Measurements from ENCODE around the gene EIF4G3. TPM values are rescaled to one million over a fixed set of nuclear protein-coding genes. Genes with fewer than 3 reads are reported as not detected.

Gene EIF4G3
- total and polyA plus RNA-seq, 9 of the 15 experiments (the other 6 are each of a cell fraction or from before 2014, with no cell fraction given), result 6.7 to 40.5 (median 32.1) TPM

- POLR2A ChIA-PET, result interaction anchor here (0.6 kb wide), 1 partner anchor 1631 kb away, joined by 3 read pairs; no protein-coding TSS in a partner anchor
- H3K27me3 ChIP-seq (ENCODE audit: control insufficient read depth in 2 of 2, insufficient read depth in 2 of 2, low read length in 2 of 2), result no peaks in the 10 kb centered on the region
- no peak for FAIRE-seq
- no peaks in the 10 kb centered on the region for H3K9me1 ChIP-seq (ENCODE audit: control insufficient read depth, insufficient read depth, low read length)
- no peak overlapping the region for H3K4me3 ChIP-seq
- BruUV-seq (replicated peaks), result no TSS peak
- no peak overlapping the region for H3K9ac ChIP-seq (ENCODE audit: insufficient read depth in 1 of 2, low read depth in 2 of 2, low read length in 2 of 2)
- H3K4me2 ChIP-seq (ENCODE audit: insufficient read depth, low read length), result no peak overlapping the region
- no peak overlapping the region for H3K27ac ChIP-seq (ENCODE audit: extremely low read depth, low read depth, low read length)
- H2AFZ ChIP-seq (ENCODE audit: low read depth, low read length), result no peak overlapping the region
- DNase-seq (ENCODE audit: extremely low read depth in 1 of 4, low spot score in 3 of 4), result no peak
- H4K20me1 ChIP-seq (replicated peaks; ENCODE audit: control insufficient read depth, insufficient read depth, low read length), result no peaks in the 10 kb centered on the region
- 100% methylated on average over 2 of the region's 2 CpGs for WGBS (ENCODE audit: insufficient coverage, low coverage, missing lambda C conversion rate)
- no peak for ATAC-seq
- intact Hi-C loops (cut with micrococcal nuclease), result no loop called here
- CTCF ChIA-PET (ENCODE audit: low intra/inter-chr PET ratio), result no interaction called here
- H3K9me3 ChIP-seq (replicated peaks; ENCODE audit: control insufficient read depth, insufficient read depth, low read depth, low read length), result no peaks in the 10 kb centered on the region
- no peak for TF ChIP-seq ZNF324 (CRISPR knock-in tag; IDR thresholded peaks at IDR 0.05)
- H3K79me2 ChIP-seq (ENCODE audit: control insufficient read depth, insufficient read depth, low read length), result no peaks in the 10 kb centered on the region
- in situ Hi-C loops (cut with MboI), result no loop called here
- H3K4me1 ChIP-seq (replicated peaks in 1 of 2; ENCODE audit: control insufficient read depth in 2 of 2, insufficient read depth in 2 of 2, low read length in 2 of 2), result no peaks in the 10 kb centered on the region
- H3K36me3 ChIP-seq (ENCODE audit: control insufficient read depth, insufficient read depth, low read length), result peaks cover 50% of the 10 kb centered on the region
Observed at GRCh38 chr1:20849100-20849499, 327.6 kb downstream of the EIF4G3 start.

GRCh38 chr1:20848162-20848561 lies 328.5 kb downstream of the EIF4G3 start:
- POLR2A ChIA-PET, result no interaction called here
- DNase-seq (ENCODE audit: extremely low read depth in 1 of 4, low spot score in 3 of 4) (no peak), FAIRE-seq (no peak)
- TF ChIP-seq COPS2 (conservative IDR thresholded peaks at IDR 0.05) (no peak), HNRNPH1 (optimal IDR thresholded peaks at IDR 0.05; ENCODE audit: low read depth, low read length) (no peak), POLR3G (IDR thresholded peaks at IDR 0.05; ENCODE audit: extremely low read depth, insufficient read length, insufficient replicate concordance) (no peak), MYC (IDR thresholded peaks at IDR 0.05; ENCODE audit: low read depth, low read length) (no peak), MYC (CRISPR knock-in tag; IDR thresholded peaks at IDR 0.05; ENCODE audit: borderline replicate concordance, low read depth) (no peak), LCOR (CRISPR knock-in tag; IDR thresholded peaks at IDR 0.05) (no peak), SRSF3 (IDR thresholded peaks at IDR 0.05; ENCODE audit: insufficient read depth, low read length) (no peak), ZNF644 (tag; IDR thresholded peaks at IDR 0.05; ENCODE audit: low read depth) (no peak), PHB (CRISPR knock-in tag; IDR thresholded peaks at IDR 0.05) (no peak), NBN (IDR thresholded peaks at IDR 0.05; ENCODE audit: low read depth) (no peak), ZNF655 (CRISPR knock-in tag; IDR thresholded peaks at IDR 0.05) (no peak)

More at GRCh38 chr1:20848162-20848561, 328.5 kb downstream of the EIF4G3 start:
- Histone ChIP-seq H3K4me1 (replicated peaks in 1 of 2; ENCODE audit: control insufficient read depth in 2 of 2, insufficient read depth in 2 of 2, low read length in 2 of 2) (no peaks in the 10 kb centered on the region), H3K27ac (ENCODE audit: extremely low read depth, low read depth, low read length) (no peak overlapping the region), H3K4me2 (ENCODE audit: insufficient read depth, low read length) (no peak overlapping the region), H2AFZ (ENCODE audit: low read depth, low read length) (no peak overlapping the region), H4K20me1 (replicated peaks; ENCODE audit: control insufficient read depth, insufficient read depth, low read length) (no peaks in the 10 kb centered on the region), H3K4me3 (no peak overlapping the region), H3K9me1 (ENCODE audit: control insufficient read depth, insufficient read depth, low read length) (no peaks in the 10 kb centered on the region), H3K27me3 (ENCODE audit: control insufficient read depth in 2 of 2, insufficient read depth in 2 of 2, low read length in 2 of 2) (no peaks in the 10 kb centered on the region), H3K9me3 (replicated peaks; ENCODE audit: control insufficient read depth, insufficient read depth, low read depth, low read length) (no peaks in the 10 kb centered on the region), H3K9ac (ENCODE audit: insufficient read depth in 1 of 2, low read depth in 2 of 2, low read length in 2 of 2) (no peak overlapping the region), H3K79me2 (ENCODE audit: control insufficient read depth, insufficient read depth, low read length) (no peaks in the 10 kb centered on the region), H3K36me3 (ENCODE audit: control insufficient read depth, insufficient read depth, low read length) (peaks cover 43% of the 10 kb centered on the region)
- BruUV-seq (replicated peaks), result no TSS peak
- CTCF ChIA-PET (ENCODE audit: low intra/inter-chr PET ratio), result no interaction called here
- in situ Hi-C loops (cut with MboI), result no loop called here
- no peak for ATAC-seq
- WGBS (ENCODE audit: insufficient coverage, low coverage, missing lambda C conversion rate), result 85% methylated on average over 1 of the region's 1 CpG
- intact Hi-C loops (cut with micrococcal nuclease), result no loop called here

Data from K562 (cell line).